T-helper 1 cell treated with Interleukin-12 subunit alpha and Interleukin-12 subunit beta and Interleukin-4 antibody, amounts not matched to agents 30 μg/mL and 1 μg/mL, for 36 hours (primary cell): ENCODE results near the gene FDXACB1.
A peak's percentile ranks its signal among the peaks of the same experiment; 100 is the strongest.
"Not testable (repeated sequence)": the region's sequence is repeated elsewhere in the genome, so short reads cannot be mapped to it uniquely, and the experiment has no call there.

ENCODE experiments used
- H3K27ac Mint-ChIP-seq: one replicate; pipeline ENCODE4 v1.8.0; 2021; ENCODE audit warnings: mild to moderate bottlenecking, mixed read lengths
- H3K27me3 Mint-ChIP-seq: one replicate; pipeline ENCODE4 v1.8.0; 2021; ENCODE audit warnings: low read depth, mixed read lengths
- H3K36me3 Mint-ChIP-seq: one replicate; pipeline ENCODE4 v1.8.0; 2021; ENCODE audit warnings: low read depth, mixed read lengths
- H3K4me1 Mint-ChIP-seq: one replicate; pipeline ENCODE4 v1.8.0; 2021; ENCODE audit warnings: low read depth, mixed read lengths
- H3K4me3 Mint-ChIP-seq: one replicate; pipeline ENCODE4 v1.8.0; 2021; ENCODE audit warnings: mild to moderate bottlenecking, moderate library complexity, mixed read lengths
- H3K9me3 Mint-ChIP-seq: one replicate; pipeline ENCODE4 v1.8.0; 2021; ENCODE audit warnings: mixed read lengths

The FDXACB1 gene

DNA sequence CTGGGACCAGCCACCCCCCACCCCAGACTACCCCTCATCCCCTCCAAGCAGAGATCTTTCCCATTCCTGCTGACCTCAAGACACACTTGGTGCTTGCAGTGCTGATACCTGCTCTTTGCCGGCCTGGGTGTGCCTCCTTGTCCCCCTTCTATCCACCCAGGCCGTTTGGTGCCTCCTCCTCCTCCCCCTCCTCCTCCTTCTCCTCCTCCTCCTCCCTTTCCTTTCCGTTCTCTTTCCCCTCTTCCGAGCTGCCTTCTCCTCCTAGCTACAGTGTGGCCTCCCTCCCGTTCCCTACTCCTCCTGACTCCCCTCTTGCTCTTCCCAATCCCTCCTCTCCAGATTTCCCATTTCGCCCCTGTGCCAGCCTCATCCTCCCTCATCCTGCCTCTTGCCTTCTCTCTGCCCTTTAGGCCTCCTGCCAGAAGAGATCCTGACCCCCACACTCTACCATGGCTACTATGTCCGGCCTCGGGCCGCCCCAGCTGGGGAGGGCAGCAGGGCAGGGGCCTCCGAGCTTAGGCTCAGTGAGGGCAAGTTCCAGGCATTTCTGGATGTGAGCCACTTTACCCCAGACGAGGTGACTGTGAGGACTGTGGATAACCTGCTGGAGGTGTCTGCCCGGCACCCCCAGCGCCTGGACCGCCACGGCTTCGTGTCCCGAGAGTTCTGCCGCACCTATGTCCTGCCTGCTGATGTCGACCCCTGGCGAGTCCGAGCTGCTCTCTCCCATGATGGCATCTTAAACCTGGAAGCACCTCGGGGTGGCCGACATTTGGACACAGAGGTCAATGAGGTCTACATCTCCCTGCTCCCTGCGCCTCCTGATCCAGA, 34.3 kb upstream of the FDXACB1 start:
- Mint-ChIP-seq H3K36me3 (no peaks in the 10 kb centered on the region), H3K9me3 (no peaks in the 10 kb centered on the region), H3K4me3 (no peak overlapping the region), H3K27me3 (peaks cover 56% of the 10 kb centered on the region), H3K4me1 (no peaks in the 10 kb centered on the region), H3K27ac (no peak overlapping the region)

DNA sequence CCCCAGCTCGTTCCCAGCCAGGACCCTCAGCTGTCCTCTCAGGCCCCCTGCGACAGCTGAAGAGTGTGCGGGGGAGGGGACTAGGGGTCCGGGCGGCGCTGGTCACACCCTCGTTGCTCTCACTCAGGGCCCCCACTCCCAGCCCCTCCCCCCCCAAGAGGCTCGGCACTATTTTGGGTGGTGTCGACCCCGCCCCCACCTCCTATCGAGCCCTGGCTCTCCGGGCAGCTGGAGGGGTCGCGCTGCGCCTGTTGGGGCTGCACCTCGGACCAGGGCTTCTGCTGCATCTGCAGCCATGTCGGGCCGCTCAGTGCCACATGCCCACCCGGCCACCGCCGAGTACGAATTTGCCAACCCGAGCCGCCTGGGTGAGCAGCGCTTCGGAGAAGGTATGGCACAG, 33.6 kb upstream of the FDXACB1 start, which contains the start of gene HSPB2:
HSPB2 (plus strand) TSS at position 200 of the 400 bp plus-strand sequence; CDS start at position 296, 96 bp downstream.
- Mint-ChIP-seq H3K4me3 (no peak within 1 kb of the TSS), H3K27ac (no peak within 1 kb of the TSS), H3K4me1 (no peaks in the 10 kb centered on the region), H3K27me3 (peaks cover 56% of the 10 kb centered on the region), H3K36me3 (no peaks in the 10 kb centered on the region), H3K9me3 (no peaks in the 10 kb centered on the region)

DNA sequence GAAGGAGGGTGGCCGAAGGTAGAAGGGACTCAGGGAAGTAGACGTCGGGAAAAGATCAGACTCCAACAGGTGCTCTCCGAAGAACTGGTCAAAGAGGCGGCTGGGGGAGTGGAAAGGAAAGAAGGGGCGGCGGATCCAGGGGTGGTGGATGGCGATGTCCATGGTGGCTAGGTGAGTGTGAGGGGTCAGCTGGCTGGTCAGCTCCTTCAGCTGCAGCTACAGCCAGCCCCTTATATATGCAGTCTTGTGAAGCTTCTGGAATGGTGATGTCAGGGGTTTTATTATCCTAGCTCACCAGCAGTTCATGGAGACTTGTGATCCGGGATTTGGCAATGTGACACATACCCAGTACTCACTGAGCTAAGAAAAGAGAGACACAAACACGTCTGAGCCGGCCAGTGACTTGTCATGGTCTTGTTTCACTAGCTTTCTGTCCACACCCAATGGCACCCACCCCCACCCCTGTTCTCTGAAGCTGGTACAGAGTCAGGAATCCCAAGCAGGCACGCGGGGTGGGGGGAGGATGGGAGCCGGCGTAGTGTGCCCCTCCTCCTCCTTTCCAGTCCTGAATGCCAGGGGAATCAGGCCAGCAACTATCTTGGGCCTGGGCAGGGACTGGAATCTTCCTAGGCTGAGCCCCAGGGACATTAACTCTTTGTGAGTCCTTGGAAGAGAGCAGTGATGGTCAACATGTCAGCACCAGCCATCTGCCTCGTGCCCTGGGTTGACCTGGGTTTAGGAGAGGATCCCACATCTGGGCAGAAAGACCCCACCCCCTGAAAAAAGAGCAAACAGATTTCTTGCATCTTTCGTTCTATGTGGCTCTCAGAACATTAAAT, 32.8 kb upstream of the FDXACB1 start, which contains the start of gene CRYAB:
CRYAB (minus strand) TSS at position 208 of the 839 bp plus-strand sequence; CDS start at position 162, 46 bp downstream.
- Mint-ChIP-seq H3K27ac (no peak within 1 kb of the TSS), H3K4me3 (no peak within 1 kb of the TSS)

DNA sequence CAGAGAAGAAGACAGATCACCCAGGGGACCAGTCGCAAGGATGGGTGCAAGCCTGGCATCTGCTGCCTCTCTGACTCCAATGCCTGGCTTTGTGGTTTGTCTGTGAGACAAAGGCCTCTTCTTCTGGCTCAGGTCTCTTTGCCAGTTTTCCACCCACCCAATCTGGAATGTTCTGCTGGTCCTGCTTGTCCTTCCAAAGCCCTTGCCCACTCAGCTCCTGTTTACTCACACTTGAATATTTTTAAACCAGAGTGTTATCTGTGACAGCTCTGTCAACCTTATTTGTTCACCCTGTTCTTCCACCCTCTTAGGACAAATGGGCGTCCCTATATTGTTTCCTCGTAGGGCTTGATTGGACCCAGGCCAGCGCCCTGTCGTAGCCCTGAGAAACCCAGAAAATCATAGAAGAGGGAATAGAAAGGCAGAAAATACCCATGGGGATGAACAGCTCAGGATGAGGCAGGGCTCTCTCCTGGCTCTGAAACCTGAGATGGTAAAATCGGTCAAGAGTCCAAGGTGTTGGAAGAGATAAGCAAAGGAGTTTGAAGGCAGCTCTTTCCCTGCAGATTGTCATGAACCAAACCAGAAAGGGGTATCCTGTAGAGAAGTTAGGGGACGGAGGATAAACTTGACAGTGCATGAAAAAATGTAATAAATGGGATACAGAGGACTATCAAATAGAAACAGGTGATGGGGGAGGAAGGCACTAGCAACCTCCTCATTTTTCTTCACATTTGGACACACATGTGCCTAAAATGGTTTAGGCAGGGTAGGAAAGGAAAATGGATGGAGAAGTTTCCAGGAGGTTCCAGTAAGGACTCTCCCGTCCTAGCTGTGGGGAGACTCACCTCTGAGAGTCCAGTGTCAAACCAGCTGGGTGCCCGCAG, 32.0 kb upstream of the FDXACB1 start:
- Mint-ChIP-seq H3K4me1 (no peaks in the 10 kb centered on the region), H3K36me3 (no peaks in the 10 kb centered on the region), H3K4me3 (no peak overlapping the region), H3K27ac (no peak overlapping the region), H3K27me3 (peaks cover 52% of the 10 kb centered on the region), H3K9me3 (no peaks in the 10 kb centered on the region)

More for the DNA sequence above, 32.8 kb upstream of the FDXACB1 start, which contains the start of gene CRYAB:
- H3K36me3 Mint-ChIP-seq: no peaks in the 10 kb centered on the region
- H3K27me3 Mint-ChIP-seq: peaks cover 55% of the 10 kb centered on the region
- H3K4me1 Mint-ChIP-seq: no peaks in the 10 kb centered on the region
- H3K9me3 Mint-ChIP-seq: no peaks in the 10 kb centered on the region

DNA sequence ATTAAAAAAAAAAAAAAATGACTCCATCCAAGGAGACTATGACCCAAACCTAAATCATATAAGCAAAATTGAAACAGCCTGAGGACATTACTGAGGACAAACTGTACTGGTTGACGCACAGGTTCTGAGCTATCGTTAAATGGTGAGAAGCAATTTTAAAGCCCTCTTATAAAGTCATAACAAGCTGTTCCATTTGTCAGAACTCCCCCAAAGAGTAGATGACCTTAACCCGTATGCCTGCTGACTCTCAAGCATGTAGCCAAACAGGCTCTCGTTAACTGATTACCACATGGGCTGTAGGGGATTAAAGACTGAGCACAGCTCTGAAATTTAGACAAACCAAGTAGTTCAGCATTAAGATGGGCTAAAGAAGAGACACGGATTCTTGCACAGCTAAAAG, 30.4 kb upstream of the FDXACB1 start:
- Mint-ChIP-seq H3K36me3 (no peaks in the 10 kb centered on the region), H3K27ac (no peak overlapping the region), H3K9me3 (no peaks in the 10 kb centered on the region), H3K27me3 (peaks cover 42% of the 10 kb centered on the region), H3K4me1 (no peaks in the 10 kb centered on the region), H3K4me3 (no peak overlapping the region)

DNA sequence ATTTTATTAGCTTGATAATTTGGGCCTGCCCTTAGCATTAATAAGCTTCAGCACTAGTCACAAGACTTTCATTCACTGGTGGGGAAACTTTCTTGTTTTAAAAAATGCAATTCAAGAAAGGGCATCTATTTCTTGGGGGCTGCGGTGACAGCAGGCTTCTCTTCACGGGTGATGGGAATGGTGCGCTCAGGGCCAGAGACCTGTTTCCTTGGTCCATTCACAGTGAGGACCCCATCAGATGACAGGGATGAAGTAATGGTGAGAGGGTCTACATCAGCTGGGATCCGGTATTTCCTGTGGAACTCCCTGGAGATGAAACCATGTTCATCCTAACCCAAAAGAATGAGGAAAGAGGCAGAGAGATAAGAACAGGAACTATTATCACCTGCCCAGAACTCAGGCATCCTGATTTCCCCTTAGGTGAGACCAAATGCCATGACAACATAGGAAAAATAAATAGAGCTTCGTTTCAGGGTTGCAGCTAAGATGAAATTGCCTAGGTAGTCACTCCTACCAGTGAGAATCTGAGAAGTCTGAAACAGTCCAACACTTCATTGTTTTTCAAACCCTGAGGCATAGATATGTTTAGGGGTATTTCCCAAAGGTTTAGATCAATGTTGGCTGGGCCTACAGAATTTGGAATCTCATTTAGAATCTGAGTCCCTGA, 29.8 kb upstream of the FDXACB1 start:
- H3K9me3 Mint-ChIP-seq: no peaks in the 10 kb centered on the region
- peaks cover 38% of the 10 kb centered on the region for H3K27me3 Mint-ChIP-seq
- H3K36me3 Mint-ChIP-seq: no peaks in the 10 kb centered on the region
- no peak overlapping the region for H3K4me3 Mint-ChIP-seq
- no peaks in the 10 kb centered on the region for H3K4me1 Mint-ChIP-seq
- H3K27ac Mint-ChIP-seq: no peak overlapping the region

DNA sequence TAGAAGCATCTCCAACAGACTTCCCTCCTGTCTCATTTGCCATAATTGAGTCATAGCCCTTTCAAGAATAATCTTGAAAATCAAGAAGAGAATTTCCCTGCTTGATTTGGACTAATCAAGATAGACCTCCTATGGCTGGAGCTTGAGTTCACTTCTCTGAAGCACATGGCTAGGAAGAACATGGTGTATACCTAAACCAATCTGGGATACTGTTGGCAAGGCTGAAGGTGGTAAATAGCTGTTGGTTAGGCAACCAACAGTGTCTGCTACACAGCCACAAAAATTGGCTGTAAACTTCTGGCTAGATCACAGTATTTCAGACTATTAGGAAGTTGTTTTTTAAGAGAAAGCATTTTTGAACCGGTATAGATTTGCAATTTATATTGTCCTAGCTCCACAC, 27.7 kb upstream of the FDXACB1 start:
- H3K27me3 Mint-ChIP-seq: peaks cover 34% of the 10 kb centered on the region
- H3K36me3 Mint-ChIP-seq: no peaks in the 10 kb centered on the region
- no peak overlapping the region for H3K4me3 Mint-ChIP-seq
- H3K27ac Mint-ChIP-seq: no peak overlapping the region
- H3K4me1 Mint-ChIP-seq: no peaks in the 10 kb centered on the region
- no peaks in the 10 kb centered on the region for H3K9me3 Mint-ChIP-seq

DNA sequence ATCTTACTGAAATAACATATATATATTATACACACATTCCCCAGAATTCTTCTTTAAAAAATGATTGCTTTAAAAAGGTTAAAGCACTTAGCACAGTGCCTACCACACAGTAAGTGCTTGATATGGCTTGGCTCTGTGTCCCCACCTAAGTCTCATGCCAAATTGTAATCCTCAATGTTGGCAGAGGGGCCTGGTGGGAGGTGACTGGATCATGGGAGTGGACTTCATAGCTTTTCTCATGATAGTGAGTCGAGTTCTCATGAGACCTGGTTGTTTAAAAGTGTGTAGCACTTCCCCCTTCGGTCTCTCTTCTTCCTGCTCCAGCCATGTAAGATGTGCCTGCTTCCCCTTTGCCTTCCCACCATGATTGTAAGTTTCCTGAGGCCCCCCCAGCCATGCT, 26.4 kb upstream of the FDXACB1 start:
- no peak overlapping the region for H3K27ac Mint-ChIP-seq
- no peaks in the 10 kb centered on the region for H3K4me1 Mint-ChIP-seq
- no peak overlapping the region for H3K4me3 Mint-ChIP-seq
- no peaks in the 10 kb centered on the region for H3K36me3 Mint-ChIP-seq
- H3K27me3 Mint-ChIP-seq: peaks cover 24% of the 10 kb centered on the region
- H3K9me3 Mint-ChIP-seq: no peaks in the 10 kb centered on the region

DNA sequence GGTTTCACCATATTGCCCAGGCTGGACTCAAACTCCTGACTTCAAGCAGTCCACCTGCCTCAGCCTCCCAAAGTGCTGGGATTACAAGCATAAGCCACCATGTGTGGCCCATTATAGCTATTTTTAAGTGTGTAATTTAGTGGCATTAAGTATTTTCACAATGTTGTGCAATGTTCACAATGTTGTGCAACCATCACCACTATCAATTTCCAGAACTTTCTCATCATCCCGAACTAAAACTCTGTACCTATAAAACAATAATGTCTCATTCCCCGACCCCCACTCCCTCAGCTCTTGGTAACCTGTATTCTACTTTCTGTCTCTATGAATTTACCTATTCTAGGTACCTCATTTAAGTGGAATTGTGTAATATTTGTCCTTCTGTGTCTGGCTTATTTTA, 7.9 kb upstream of the FDXACB1 start:
- Mint-ChIP-seq H3K4me1 (no peaks in the 10 kb centered on the region), H3K4me3 (no peak overlapping the region), H3K27me3 (no peaks in the 10 kb centered on the region), H3K27ac (no peak overlapping the region), H3K9me3 (no peaks in the 10 kb centered on the region), H3K36me3 (peaks cover 1% of the 10 kb centered on the region)

DNA sequence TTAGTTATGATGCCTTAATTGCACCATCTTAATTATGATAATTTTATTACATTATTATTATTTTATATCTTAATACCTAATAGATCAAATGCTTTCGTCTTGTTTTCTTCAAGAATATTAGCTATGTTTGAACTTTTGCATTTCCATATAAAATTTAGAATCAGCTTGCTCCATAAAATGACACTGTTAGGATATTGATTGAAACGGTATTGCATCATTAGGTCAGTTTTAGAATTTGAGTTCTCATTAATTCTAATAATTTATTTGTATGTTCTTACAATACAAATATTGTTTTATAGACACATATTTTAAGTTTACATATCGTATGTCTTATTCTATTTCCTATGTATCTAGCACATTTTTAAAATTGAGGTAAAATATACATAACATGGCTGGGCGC, 7.1 kb upstream of the FDXACB1 start:
- Mint-ChIP-seq H3K4me1 (no peaks in the 10 kb centered on the region), H3K27ac (no peak overlapping the region), H3K9me3 (no peaks in the 10 kb centered on the region), H3K27me3 (no peaks in the 10 kb centered on the region), H3K36me3 (peaks cover 1% of the 10 kb centered on the region), H3K4me3 (no peak overlapping the region)

DNA sequence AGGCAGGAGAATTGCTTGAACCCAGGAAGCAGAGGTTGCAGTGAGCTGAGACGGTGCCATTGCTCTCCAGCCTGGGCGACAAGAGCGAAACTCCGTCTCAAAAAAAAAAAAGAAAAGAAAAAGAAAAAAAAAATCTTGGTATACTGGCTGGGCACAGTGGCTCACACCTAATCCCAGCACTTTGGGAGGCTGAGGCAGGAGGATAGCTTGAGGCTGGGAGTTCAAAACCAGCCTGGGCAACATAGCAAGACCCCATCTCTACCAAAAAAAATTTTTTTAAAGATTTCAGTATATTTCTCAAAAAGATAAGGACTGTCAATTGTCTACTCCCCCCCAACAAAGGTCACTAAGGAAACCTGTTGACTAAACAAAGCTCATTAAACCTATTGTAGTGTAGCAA, 6.1 kb upstream of the FDXACB1 start:
- H3K27me3 Mint-ChIP-seq, H3K36me3 Mint-ChIP-seq, H3K4me1 Mint-ChIP-seq, H3K27ac Mint-ChIP-seq, H3K4me3 Mint-ChIP-seq, H3K9me3 Mint-ChIP-seq: not testable (repeated sequence)

DNA sequence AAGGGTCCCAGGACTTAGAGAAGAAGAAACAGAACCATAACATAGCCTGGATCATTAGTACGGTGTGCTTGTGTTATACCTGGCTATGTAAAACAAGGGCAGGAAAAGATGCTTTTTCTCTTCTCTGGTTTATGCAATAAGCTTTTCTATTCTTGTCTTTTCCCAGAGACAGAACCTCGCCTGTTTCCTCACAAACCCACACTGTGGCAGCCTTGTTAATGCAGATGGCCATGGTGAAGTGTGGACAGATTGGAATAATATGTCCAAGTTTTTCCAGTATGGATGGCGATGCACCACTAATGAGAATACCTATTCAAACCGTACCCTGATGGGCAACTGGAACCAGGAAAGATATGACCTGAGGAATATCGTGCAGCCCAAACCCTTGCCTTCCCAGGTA, 3.2 kb upstream of the FDXACB1 start:
- Mint-ChIP-seq H3K36me3 (peaks cover 6% of the 10 kb centered on the region), H3K27me3 (no peaks in the 10 kb centered on the region), H3K4me1 (peaks cover 15% of the 10 kb centered on the region), H3K4me3 (no peak overlapping the region), H3K27ac (no peak overlapping the region), H3K9me3 (peaks cover 3% of the 10 kb centered on the region)

DNA sequence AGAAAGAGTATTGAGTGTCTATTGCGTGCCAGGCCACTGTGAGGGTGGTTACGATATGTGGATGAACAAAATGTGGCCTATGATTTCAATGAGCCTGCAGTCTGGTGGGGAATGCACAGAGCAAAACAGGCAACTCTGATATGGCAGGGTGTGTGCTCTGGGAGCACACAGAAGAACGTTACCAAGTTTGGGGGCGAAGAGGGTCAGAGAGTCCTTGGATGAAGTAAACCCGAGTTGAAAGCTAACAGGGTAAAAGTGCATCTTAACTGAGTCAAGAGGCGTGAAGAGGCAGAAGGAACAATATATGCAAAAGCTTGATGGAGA, 634 bp upstream of the FDXACB1 start:
- Mint-ChIP-seq H3K4me3 (peak overlapping the region; percentile 94), H3K4me1 (peaks cover 15% of the 10 kb centered on the region), H3K9me3 (peaks cover 3% of the 10 kb centered on the region), H3K36me3 (peaks cover 7% of the 10 kb centered on the region), H3K27me3 (no peaks in the 10 kb centered on the region), H3K27ac (peak overlapping the region; percentile 99)

DNA sequence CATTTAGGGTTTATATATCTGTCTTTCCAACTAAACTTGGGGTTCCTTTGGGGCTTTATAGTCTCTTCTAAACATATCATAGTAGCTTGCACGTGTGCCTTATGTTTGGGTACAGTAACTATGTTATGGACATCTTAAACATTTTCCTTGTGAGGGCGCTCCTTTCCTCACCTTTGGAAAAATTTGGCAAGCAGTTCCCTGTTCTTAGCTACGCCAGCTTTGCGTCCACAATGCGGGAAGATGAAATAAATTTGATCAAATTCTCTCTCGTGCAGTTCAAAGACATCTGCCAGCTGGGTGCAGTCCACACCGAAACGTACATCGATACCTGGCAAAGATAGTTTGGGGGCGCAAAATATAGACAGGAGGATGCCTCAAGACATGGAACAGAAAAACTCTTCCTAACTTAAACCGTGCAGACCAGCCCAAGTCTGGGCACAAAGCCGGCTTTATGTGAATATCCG, 548 bp downstream of the FDXACB1 start:
- peaks cover 15% of the 10 kb centered on the region for H3K4me1 Mint-ChIP-seq
- H3K27ac Mint-ChIP-seq: peak overlapping the region; percentile 99

More for the DNA sequence above, 548 bp downstream of the FDXACB1 start:
- Mint-ChIP-seq H3K27me3 (no peaks in the 10 kb centered on the region), H3K9me3 (peaks cover 3% of the 10 kb centered on the region), H3K4me3 (peak overlapping the region; percentile 94), H3K36me3 (peaks cover 6% of the 10 kb centered on the region)
